22Rv1 (cell line): ENCODE measurements around the gene AHCY.
"Not testable (repeated sequence)": the region's sequence is repeated elsewhere in the genome, so short reads cannot be mapped to it uniquely, and the experiment has no call there.

Experiments
- H3K27ac ChIP-seq: fragments of 450-650 bp; 2 replicates; pipeline ENCODE4 v1.5.1; 2017
- ZFX ChIP-seq: fragments of 450-650 bp; IDR thresholded peaks from 2 replicates; pipeline ENCODE4 v1.6.1; 2017; ENCODE audit warnings: antibody characterized with exemption, borderline replicate concordance
- TF ChIP-seq, protein P1 (sequence below): fragments of 450-650 bp; IDR thresholded peaks from 2 replicates; pipeline ENCODE4 v1.5.1; 2017; ENCODE audit warnings: mild to moderate bottlenecking

The AHCY gene

DNA sequence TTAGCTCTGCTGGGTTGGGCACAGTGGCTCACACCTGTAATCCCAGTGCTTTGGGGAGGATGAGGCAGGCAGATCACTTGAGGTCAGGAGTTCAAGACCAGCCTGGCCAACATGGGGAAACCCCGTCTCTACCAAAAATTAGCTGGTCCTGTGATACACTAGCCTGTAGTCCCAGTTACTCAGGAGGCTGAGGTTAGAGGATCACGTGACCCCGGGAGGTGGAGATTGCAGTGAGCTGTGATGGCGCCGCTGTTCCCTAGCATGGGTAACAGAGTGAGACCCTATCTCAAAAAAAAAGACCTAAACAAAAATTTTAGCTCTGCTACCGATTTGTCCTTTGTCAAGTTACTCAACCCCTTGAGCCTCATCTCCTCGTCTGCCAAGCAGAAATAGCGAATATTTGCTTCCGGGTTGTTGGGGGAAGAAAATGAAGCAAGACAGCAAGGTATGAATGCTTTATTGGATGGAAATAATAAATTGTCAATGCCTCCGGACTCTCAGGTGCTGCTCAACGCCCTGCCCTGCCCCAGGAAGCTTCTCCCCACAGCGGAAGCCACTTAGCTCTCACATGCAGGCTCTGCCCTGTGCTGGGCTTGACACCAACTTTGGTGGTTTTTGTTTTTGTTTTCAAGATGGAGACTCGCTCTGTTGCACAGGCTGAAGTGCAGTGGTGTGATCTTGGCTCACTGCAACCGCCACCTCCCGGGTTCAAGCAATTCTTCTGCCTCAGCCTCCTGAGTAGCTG lies 35.0 kb upstream of the AHCY start:
- TF ChIP-seq ZFX = no peak
- TF ChIP-seq, protein P1, sequence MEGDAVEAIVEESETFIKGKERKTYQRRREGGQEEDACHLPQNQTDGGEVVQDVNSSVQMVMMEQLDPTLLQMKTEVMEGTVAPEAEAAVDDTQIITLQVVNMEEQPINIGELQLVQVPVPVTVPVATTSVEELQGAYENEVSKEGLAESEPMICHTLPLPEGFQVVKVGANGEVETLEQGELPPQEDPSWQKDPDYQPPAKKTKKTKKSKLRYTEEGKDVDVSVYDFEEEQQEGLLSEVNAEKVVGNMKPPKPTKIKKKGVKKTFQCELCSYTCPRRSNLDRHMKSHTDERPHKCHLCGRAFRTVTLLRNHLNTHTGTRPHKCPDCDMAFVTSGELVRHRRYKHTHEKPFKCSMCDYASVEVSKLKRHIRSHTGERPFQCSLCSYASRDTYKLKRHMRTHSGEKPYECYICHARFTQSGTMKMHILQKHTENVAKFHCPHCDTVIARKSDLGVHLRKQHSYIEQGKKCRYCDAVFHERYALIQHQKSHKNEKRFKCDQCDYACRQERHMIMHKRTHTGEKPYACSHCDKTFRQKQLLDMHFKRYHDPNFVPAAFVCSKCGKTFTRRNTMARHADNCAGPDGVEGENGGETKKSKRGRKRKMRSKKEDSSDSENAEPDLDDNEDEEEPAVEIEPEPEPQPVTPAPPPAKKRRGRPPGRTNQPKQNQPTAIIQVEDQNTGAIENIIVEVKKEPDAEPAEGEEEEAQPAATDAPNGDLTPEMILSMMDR = no peak
- no peak overlapping the region for H3K27ac ChIP-seq

DNA sequence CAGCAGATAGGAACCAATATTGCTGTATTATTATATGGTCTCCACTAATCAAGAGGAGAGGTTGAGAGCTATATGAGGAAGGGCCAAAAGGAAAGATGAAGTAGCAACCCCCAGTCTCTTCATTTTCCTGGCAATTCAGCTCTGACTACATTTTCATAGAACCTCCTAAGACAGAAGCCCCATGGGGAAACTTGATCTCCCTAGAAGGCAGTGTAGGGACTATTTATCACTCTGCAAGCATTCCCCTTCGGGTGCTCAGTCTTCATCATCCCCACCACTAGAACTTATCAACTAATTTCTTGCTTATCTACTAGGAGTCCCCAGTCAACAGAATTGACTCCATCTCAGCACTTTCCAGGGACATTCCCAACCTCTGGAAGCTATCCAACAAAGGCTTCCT lies 34.4 kb upstream of the AHCY start:
- H3K27ac ChIP-seq = no peak overlapping the region
- no peak for TF ChIP-seq ZFX
- TF ChIP-seq, protein P1 = no peak

DNA sequence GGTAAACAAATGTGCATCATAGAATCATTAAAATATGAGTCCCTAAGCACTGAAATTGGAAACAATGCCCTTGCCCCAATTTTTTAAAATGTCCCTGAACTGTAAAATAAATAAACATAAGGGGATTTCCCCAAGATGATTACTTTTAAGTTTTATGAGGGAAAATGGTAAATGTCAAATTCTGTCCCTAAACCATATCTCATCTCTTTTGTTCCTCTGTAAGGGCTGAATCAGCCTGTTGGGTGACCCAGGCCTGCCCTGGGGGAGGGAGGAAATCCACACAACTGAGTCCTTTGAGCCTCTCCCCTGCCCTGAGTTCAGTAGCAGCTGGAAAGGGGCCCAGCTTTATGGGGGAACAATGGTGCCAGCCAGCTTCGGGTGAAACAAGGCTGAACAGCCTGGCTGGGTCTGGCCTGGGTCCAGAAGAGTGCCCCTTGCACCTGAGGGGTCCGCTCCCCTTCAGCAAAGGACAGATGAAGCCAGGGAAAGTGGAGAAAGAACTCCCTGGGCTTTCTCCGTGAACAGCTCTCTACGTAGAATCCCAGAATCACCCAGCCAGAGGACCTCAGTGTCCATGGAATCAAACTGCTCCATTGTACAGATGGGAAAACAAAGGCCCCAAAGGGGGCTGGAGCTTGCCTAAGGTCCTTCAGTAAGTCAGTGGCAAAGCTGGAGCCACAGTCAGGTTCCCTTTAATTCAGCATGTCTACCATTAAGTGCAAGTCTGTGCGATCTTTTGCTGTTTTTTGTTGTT lies 31.7 kb upstream of the AHCY start:
- TF ChIP-seq, protein P1 = no peak
- no peak for TF ChIP-seq ZFX
- H3K27ac ChIP-seq = no peak overlapping the region

DNA sequence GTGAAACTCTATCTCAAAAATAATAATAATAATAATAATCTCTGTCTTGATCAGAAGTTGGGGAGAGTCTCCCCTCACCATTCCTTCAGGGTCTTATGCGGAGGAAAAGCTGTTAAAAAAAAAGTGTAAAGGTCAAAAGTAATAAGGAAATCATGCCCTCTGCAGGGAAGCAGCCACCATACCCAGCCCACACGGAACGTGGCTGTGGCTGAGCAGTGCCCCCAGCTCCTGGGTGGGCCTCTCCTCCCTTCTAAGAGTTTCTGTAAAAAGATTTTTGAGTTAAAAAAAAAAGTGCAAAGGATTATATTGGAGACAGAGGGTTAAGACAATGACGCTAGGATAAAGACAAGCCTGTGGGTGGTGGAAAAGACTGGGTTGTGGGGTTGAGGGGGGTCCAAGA lies 30.6 kb upstream of the AHCY start:
- TF ChIP-seq ZFX = no peak
- TF ChIP-seq, protein P1 = no peak
- no peak overlapping the region for H3K27ac ChIP-seq

DNA sequence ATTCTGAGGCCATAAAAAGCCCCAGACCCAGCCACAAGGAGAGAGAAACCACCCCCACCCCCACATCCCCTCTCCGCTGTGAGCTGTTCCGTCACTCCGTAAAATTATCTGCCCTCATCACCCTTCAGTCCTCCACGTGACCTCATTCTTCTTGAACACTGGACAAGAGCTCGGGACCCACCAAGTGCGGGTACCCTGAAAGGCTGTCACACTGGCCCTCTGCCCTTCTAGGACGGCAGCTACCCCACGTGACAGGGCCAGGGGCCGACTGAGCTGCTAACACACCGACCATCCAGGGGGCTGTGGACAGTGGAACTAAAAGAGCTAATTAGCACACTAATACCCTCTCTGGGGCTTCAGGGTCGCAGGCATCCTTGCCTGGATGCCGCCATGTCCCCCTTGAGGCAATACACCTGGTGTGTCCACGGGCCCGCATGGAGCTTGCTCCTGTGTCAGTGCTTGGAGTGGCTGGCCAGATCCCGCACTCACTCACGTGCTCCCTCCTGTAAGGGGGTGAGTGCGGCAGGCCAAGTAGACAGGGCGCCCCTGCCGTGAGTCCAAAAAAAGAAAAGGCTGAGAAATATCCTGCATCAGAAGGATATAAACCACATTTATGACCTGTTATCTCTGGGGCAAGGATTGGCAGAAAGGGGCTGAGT lies 29.2 kb upstream of the AHCY start:
- no peak overlapping the region for H3K27ac ChIP-seq
- TF ChIP-seq, protein P1 = no peak
- TF ChIP-seq ZFX = no peak

DNA sequence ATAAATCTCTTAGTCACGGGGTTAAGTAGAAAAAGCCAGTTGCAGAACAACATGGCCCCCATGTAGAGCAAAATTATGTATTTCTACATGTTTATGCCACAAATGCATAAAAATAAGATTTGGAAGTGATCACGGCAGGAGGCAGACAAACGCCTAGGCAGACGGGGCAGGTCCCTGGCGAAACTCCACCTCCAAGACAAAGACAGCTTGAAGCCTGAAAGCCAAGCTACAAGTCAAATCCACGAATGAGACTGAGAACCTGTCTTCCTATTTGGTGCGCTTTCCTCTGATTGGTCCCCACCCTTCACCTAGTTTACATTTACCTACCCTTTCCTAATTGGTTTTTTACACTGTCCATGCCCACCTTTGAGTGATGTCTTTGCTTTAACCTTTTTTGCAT lies 28.7 kb upstream of the AHCY start:
- H3K27ac ChIP-seq = no peak overlapping the region

DNA sequence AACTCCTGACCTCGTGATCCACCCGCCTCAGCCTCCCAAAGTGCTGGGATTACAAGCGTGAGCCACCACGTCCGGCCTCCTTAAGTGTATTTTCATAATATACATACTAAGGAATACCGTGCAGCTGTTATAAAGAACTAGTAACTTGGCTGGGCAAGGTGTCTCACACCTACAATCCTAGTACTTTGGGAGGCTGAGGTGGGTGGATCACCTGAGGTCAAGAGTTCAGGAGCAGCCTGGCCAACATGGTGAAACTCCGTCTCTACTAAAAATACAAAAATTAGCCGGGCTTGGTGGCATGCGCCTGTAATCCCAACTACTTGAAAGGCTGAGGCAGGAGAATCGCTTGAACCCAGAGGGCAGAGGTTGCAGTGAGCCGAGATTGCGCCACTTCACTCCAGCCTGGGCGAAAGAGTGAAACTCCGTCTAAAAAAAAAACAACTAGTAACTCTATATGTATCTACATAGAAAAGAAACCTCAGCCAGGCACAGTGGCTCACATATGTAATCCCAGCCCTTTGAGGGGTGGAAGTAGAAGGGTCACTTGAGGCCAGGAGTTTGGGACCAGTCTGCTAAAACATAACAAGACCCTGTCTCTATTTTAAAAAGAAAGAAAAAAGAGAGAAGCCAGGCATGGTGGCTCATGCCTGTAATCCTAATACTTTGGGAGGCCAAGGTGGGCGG lies 27.8 kb upstream of the AHCY start:
- H3K27ac ChIP-seq = not testable (repeated sequence)

More for the DNA sequence above, 28.7 kb upstream of the AHCY start:
- TF ChIP-seq, protein P1 = no peak
- TF ChIP-seq ZFX = no peak
